Activated naive CD8-positive, alpha-beta T cell treated with anti-CD3 and anti-CD28 coated beads, Interleukin-2, amount 10 ng/mL, durations not matched to agents 7 days and 5 days (primary cell): Measurements from ENCODE around the gene RFX1. TPM values are rescaled to one million over a fixed set of nuclear protein-coding genes. Genes with fewer than 3 reads are reported as not detected.
A peak's percentile ranks its signal among the peaks of the same experiment; 100 is the strongest.
"Not testable (repeated sequence)": the region's sequence is repeated elsewhere in the genome, so short reads cannot be mapped to it uniquely, and the experiment has no call there.

Source experiments
- ATAC-seq: fragments of 150-1000 bp; cut with Tn5 transposase; one replicate; pipeline ENCODE4 v1.10.0; 2021; ENCODE audit warnings: low read depth, moderate library complexity
- POLR2A ChIA-PET: fragments of 350-600 bp; sonication (Branson Sonifier 250); formaldehyde crosslinking; loops from one replicate; lab custom pipeline; 2021; ENCODE audit warnings: antibody characterized with exemption; lab: Charles Lee
- DNase-seq: peaks from one replicate; pipeline ENCODE4 v3.0.0; 2021
- H3K27ac Mint-ChIP-seq: one replicate; pipeline ENCODE4 v1.8.0; 2022; ENCODE audit warnings: mild to moderate bottlenecking, mixed read lengths
- H3K27me3 Mint-ChIP-seq: one replicate; pipeline ENCODE4 v1.8.0; 2022; ENCODE audit warnings: mild to moderate bottlenecking, moderate library complexity, mixed read lengths
- H3K36me3 Mint-ChIP-seq: one replicate; pipeline ENCODE4 v1.8.0; 2021; ENCODE audit warnings: mild to moderate bottlenecking, mixed read lengths
- H3K4me1 Mint-ChIP-seq: one replicate; pipeline ENCODE4 v1.8.0; 2021; ENCODE audit warnings: mixed read lengths
- H3K4me3 Mint-ChIP-seq: one replicate; pipeline ENCODE4 v1.8.0; 2022; ENCODE audit warnings: mild to moderate bottlenecking, moderate library complexity, mixed read lengths
- H3K9me3 Mint-ChIP-seq: one replicate; pipeline ENCODE4 v1.8.0; 2021; ENCODE audit warnings: mixed read lengths
- total RNA-seq, 2 experiments: library from RNA; stranded (reverse); gene quantifications; one replicate each; pipeline ENCODE4 v1.2.3, GENCODE V29; 2021

The RFX1 gene
- total RNA-seq, 2 experiments from 2014 or later: 17.7 to 22.2 TPM

GRCh38 chr19:13926715-13927114 is 79.4 kb downstream of the RFX1 start:
- no peak overlapping the region for H3K4me3 Mint-ChIP-seq
- no peaks in the 10 kb centered on the region for H3K9me3 Mint-ChIP-seq
- POLR2A ChIA-PET: interaction anchor here (0.5 kb wide), 1 partner anchor 20 kb away, joined by 9 read pairs; no protein-coding TSS in a partner anchor
- H3K27me3 Mint-ChIP-seq: no peaks in the 10 kb centered on the region
- DNase-seq: no peak
- no peaks in the 10 kb centered on the region for H3K4me1 Mint-ChIP-seq
- peaks cover 19% of the 10 kb centered on the region for H3K36me3 Mint-ChIP-seq
- ATAC-seq: no peak
- H3K27ac Mint-ChIP-seq: peak overlapping the region; percentile 22

- Mint-ChIP-seq H3K4me3 (no peak overlapping the region), H3K36me3 (peaks cover 26% of the 10 kb centered on the region), H3K4me1 (peaks cover 3% of the 10 kb centered on the region), H3K27me3 (no peaks in the 10 kb centered on the region), H3K9me3 (peaks cover 2% of the 10 kb centered on the region), H3K27ac (no peak overlapping the region)
- POLR2A ChIA-PET: interaction anchor here (1.2 kb wide), 1 partner anchor 9 kb away, joined by 3 read pairs; no protein-coding TSS in a partner anchor
- ATAC-seq (no peak), DNase-seq (no peak)
Observed at GRCh38 chr19:13926010-13926409, 80.1 kb downstream of the RFX1 start.

DNA sequence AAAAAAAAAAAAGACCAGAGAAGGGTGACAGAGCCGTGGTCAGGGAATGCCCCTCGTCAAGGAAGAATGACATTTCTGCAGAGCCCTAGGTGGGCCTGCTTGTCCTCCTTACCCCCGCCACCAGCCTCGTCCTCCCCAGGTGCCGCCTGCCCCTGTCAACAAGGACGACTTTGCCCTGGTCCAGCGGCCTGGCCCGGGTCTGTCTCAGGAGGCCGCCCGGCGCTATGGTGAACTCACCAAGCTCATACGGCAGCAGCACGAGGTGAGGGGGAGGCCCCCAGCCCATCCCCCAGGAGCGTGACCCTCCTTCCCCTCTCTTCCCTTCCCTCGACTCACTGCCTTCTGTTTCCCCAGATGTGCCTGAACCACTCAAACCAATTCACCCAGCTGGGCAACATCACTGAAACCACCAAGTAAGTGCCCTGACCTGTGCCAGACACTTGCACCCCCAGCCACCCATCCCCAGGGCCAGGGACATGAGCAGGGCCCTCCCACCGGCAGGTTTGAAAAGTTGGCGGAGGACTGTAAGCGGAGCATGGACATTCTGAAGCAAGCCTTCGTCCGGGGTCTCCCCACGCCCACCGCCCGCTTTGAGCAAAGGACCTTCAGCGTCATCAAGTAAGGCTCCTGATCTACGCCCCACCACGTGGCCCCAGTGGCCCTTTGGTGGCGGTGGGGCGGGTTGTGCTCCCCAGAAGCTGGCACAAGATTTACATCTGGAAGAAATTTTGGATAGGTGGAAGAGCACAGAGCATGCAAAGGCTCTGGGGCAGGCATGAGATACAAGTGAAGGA is 82.7 kb downstream of the RFX1 start:
- DNase-seq: no peak
- Mint-ChIP-seq H3K36me3 (peaks cover 37% of the 10 kb centered on the region), H3K9me3 (peaks cover 4% of the 10 kb centered on the region), H3K27ac (peak overlapping the region; percentile 62), H3K4me1 (peaks cover 4% of the 10 kb centered on the region), H3K4me3 (no peak overlapping the region), H3K27me3 (no peaks in the 10 kb centered on the region)
- ATAC-seq: no peak
- POLR2A ChIA-PET: no interaction called here

- H3K4me3 Mint-ChIP-seq, H3K4me1 Mint-ChIP-seq, ATAC-seq, H3K9me3 Mint-ChIP-seq, POLR2A ChIA-PET, H3K27me3 Mint-ChIP-seq, DNase-seq, H3K27ac Mint-ChIP-seq: not testable (repeated sequence)
- H3K36me3 Mint-ChIP-seq: peaks cover 33% of the 10 kb centered on the region
Observed at GRCh38 chr19:13922118-13922517, 84.0 kb downstream of the RFX1 start.

- Mint-ChIP-seq H3K9me3 (peaks cover 4% of the 10 kb centered on the region), H3K4me3 (no peak overlapping the region), H3K27ac (peak overlapping the region; percentile 58), H3K36me3 (peaks cover 33% of the 10 kb centered on the region), H3K4me1 (peaks cover 4% of the 10 kb centered on the region), H3K27me3 (no peaks in the 10 kb centered on the region)
- peak; percentile 80 for ATAC-seq
- POLR2A ChIA-PET: interaction anchor here (1.1 kb wide), 1 partner anchor 119 kb away, joined by 3 read pairs; no protein-coding TSS in a partner anchor
- DNase-seq: no peak
Observed at GRCh38 chr19:13920940-13921747, 85.0 kb downstream of the RFX1 start.

GRCh38 chr19:13920524-13920923 is 85.6 kb downstream of the RFX1 start:
- ATAC-seq (no peak), DNase-seq (no peak)
- no peak overlapping the region for H3K4me3 Mint-ChIP-seq
- peaks cover 4% of the 10 kb centered on the region for H3K4me1 Mint-ChIP-seq
- H3K36me3 Mint-ChIP-seq: peaks cover 33% of the 10 kb centered on the region
- H3K27me3 Mint-ChIP-seq: no peaks in the 10 kb centered on the region
- H3K27ac Mint-ChIP-seq: no peak overlapping the region
- POLR2A ChIA-PET: no interaction called here
- H3K9me3 Mint-ChIP-seq: peaks cover 4% of the 10 kb centered on the region

- H3K36me3 Mint-ChIP-seq: peaks cover 31% of the 10 kb centered on the region
- no peak for DNase-seq
- no peaks in the 10 kb centered on the region for H3K27me3 Mint-ChIP-seq
- H3K4me3 Mint-ChIP-seq: no peak overlapping the region
- H3K27ac Mint-ChIP-seq: no peak overlapping the region
- H3K4me1 Mint-ChIP-seq: peaks cover 4% of the 10 kb centered on the region
- peaks cover 4% of the 10 kb centered on the region for H3K9me3 Mint-ChIP-seq
- ATAC-seq: no peak
- POLR2A ChIA-PET: no interaction called here
Observed at GRCh38 chr19:13918726-13919411, 87.3 kb downstream of the RFX1 start.

DNA sequence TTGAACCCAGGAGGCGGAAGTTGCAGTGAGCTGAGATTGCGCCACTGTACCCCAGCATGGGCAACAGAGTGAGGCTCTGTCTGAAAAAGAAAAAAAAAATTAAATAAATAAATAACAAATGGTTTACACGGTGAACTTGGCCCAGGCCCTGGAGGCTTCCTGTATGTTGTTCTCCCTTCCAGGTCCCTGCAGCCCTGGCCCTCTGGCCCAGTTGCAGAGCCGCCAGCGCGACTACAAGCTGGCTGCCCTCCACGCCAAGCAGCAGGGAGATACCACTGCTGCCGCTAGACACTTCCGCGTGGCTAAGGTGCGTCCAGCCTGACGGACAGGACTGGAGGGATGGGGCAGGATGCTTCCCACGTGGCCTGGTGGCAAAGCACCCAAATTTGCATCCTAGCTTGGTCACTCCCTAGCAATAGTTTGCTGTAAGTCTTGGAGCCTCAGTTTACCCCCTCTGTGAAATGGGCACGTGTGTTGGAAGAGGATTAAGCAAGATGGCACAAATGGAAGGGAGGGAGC is 88.2 kb downstream of the RFX1 start:
- ATAC-seq: no peak
- H3K36me3 Mint-ChIP-seq: peaks cover 29% of the 10 kb centered on the region
- no peak for DNase-seq
- no peak overlapping the region for H3K27ac Mint-ChIP-seq
- no peak overlapping the region for H3K4me3 Mint-ChIP-seq
- POLR2A ChIA-PET: no interaction called here
- H3K27me3 Mint-ChIP-seq: no peaks in the 10 kb centered on the region
- peaks cover 4% of the 10 kb centered on the region for H3K9me3 Mint-ChIP-seq
- H3K4me1 Mint-ChIP-seq: peaks cover 4% of the 10 kb centered on the region

DNA sequence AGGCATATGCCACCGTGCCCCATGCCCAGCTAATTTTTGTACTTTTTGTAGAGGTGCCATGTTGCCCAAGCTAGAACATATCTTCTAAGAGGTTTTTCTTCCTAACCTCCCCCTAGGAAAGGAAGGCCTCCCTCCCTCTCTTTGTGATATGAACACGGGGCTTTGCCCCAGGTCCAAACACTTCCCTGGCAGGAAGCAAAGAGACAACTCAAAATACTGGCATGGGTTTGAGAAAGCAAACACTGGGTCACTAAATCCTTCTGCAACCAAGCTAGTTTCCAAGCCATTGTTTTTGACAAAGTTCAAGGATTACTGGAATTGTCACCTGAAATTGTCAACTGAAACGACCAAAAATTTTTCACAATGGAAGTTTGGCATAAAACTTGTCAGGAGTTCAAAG is 91.3 kb downstream of the RFX1 start:
- Mint-ChIP-seq H3K36me3 (peaks cover 13% of the 10 kb centered on the region), H3K4me1 (no peaks in the 10 kb centered on the region), H3K4me3 (no peak overlapping the region), H3K9me3 (no peaks in the 10 kb centered on the region), H3K27ac (no peak overlapping the region), H3K27me3 (no peaks in the 10 kb centered on the region)
- POLR2A ChIA-PET: no interaction called here
- DNase-seq: no peak
- no peak for ATAC-seq

DNA sequence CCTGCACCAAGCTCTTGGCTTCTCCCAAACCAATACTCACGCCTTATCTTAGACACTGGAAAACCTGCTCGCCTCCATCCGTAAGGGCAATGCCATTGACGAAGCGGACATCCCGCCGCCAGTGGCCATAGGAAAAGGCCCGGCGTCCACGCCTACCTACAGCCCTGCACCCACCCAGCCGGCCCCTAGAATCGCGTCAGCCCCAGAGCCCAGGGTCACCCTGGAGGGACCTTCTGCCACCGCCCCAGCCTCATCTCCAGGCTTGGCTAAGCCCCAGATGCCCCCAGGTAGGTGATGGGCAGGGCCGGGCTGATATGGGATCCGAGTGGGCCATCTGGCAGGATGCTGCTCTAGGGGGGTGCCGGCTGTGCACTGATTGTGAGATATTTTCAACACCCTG is 92.8 kb downstream of the RFX1 start:
- Mint-ChIP-seq H3K4me1 (no peaks in the 10 kb centered on the region), H3K27me3 (no peaks in the 10 kb centered on the region), H3K27ac (no peak overlapping the region), H3K36me3 (peaks cover 11% of the 10 kb centered on the region), H3K4me3 (no peak overlapping the region), H3K9me3 (no peaks in the 10 kb centered on the region)
- POLR2A ChIA-PET: no interaction called here
- DNase-seq (no peak), ATAC-seq (no peak)

Other genes with a start within 250 kb of the RFX1 start
- 10 to 100 TPM; 63.5 to 65.3 TPM for gene MRI1, start 241.8 kb downstream of the RFX1 start, total RNA-seq
- 10 to 100 TPM; 85.2 to 88.1 TPM for gene C19orf53, start 231.9 kb downstream of the RFX1 start, total RNA-seq
- gene ZSWIM4, start 210.9 kb downstream of the RFX1 start, total RNA-seq: 1 to 10 TPM; 9.6 to 9.9 TPM
- gene NANOS3, start 129.2 kb downstream of the RFX1 start, total RNA-seq: 1 to 10 TPM in 1 of 2 experiments, not detected in 1; 2.3 TPM
- gene BRME1, start 100.2 kb downstream of the RFX1 start, total RNA-seq: 1 to 10 TPM; 5.5 to 7.2 TPM
- 10 to 100 TPM; 34.7 to 34.8 TPM for gene CC2D1A, start 100.1 kb downstream of the RFX1 start, total RNA-seq
- 1 to 10 TPM; 1.2 to 1.4 TPM for gene PODNL1, start 67.9 kb downstream of the RFX1 start, total RNA-seq
- gene DCAF15, start 53.8 kb downstream of the RFX1 start, total RNA-seq: 100 to 1,000 TPM; 105 to 106 TPM
- gene RLN3, start 21.8 kb upstream of the RFX1 start, total RNA-seq: not detected
- gene IL27RA, start 25.4 kb upstream of the RFX1 start, total RNA-seq: 10 to 100 TPM; 41.6 to 43.8 TPM
- gene PALM3, start 55.8 kb upstream of the RFX1 start, total RNA-seq: not detected
- gene MISP3, start 66.5 kb upstream of the RFX1 start, total RNA-seq: 1 to 10 TPM; 1.1 to 1.6 TPM
- gene C19orf67, start 79.5 kb upstream of the RFX1 start, total RNA-seq: not detected
- gene SAMD1, start 84.4 kb upstream of the RFX1 start, total RNA-seq: 10 to 100 TPM; 58.3 to 65.6 TPM
- gene PRKACA, start 111.4 kb upstream of the RFX1 start, total RNA-seq: 10 to 100 TPM; 64.1 to 66.9 TPM
- gene ASF1B, start 130.3 kb upstream of the RFX1 start, total RNA-seq: 10 to 100 TPM; 75.3 to 82.4 TPM
- gene ADGRL1, start 199.8 kb upstream of the RFX1 start, total RNA-seq: 10 to 100 TPM; 15.0 to 16.4 TPM